Daoy (cell line): ENCODE data around the gene CBLN3. TPM values are rescaled to one million over a fixed set of nuclear protein-coding genes. Genes with fewer than 3 reads are reported as not detected.
"Not testable (repeated sequence)": the region's sequence is repeated elsewhere in the genome, so short reads cannot be mapped to it uniquely, and the experiment has no call there.

Source experiments
- DNase-seq: peaks from one replicate; pipeline ENCODE4 v3.0.0-alpha.2; 2015; ENCODE audit warnings: low read depth
- total RNA-seq: library from RNA; depleted of rRNA; stranded (reverse); fragments of >200 nt; shearing (Covaris generic); gene quantifications from 2 replicates; pipeline ENCODE4 v1.2.3, GENCODE V29; 2014

The CBLN3 gene
- total RNA-seq, 1 experiment from 2014 or later = not detected

DNA sequence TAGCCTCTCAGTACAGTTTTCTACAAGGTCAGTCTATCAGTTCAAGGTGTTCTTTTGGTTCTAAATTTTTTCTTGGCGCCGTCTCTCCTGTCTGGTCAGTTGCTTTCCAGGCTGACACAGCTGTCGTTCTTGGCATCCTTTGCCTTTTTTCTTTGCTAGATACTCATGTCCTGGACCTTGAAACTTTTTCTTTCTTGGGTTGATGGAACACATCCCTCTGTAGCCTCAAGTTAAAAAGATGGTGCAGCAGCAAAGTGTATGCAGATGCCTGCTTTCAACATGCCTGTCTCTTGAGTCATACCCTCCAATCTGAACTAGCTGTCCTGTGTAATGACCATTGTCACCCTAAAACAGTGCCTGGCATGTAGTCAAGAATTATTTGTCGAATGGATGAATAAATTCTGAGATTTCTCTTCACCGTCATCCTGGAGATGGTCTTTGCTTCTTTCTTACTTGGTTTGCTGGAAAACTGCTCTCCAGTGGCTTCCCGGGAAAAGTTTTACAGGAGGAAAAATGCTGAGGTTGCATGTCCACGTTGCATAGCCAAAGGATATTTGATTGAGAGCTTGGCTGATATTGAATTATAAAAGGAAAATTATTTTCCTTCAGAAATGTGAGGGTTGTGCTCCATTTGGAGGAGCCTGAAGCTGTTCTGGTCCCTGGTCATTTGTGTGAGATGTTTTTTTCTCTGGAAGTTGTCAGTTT lies 26.0 kb downstream of the CBLN3 start:
- DNase-seq = no peak

DNA sequence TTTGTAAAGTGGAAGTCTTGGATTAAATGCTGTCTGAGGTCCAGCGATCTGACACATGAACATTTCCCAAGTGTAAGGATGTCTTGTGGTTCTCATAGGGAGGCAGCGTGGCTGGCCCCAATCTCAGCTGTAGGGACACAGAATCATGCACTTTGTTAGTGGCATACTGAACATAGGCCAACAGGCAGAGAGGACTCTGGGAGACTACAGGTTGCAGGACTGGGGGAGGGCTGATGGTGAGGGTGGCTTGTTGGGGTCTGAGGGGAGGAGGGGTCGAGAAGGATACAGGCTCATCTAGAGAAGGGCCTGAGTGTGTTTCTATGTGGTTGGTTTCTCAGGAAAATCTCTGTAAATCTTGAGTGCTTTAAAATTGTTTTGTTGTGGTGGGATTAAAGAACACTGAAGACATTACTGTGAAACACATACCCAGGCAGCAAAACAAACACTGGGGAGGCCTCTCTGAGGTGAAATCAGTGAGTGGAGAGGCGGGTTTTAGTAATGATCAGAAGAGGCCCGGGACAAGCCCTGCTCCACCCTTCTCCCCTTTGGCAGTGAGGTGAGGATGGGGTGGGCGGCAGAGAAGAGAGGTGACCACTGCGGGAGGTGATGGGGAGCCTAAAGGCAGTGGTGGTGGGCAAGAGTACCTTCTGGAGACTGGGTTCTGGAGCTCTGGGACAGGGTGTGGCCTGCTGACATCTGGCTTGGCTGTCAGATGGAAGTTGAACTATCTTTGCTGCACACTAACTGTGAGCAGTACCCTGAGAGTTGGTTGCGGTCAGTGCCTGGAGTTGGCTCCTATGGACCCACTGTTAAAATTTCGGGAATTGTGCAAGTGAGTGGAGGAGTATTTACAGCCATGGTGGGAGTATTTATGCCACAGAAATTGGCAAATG lies 27.4 kb downstream of the CBLN3 start:
- DNase-seq = no peak

GRCh38 chr14:24399999-24400718 lies 29.3 kb downstream of the CBLN3 start:
- no peak for DNase-seq

DNA sequence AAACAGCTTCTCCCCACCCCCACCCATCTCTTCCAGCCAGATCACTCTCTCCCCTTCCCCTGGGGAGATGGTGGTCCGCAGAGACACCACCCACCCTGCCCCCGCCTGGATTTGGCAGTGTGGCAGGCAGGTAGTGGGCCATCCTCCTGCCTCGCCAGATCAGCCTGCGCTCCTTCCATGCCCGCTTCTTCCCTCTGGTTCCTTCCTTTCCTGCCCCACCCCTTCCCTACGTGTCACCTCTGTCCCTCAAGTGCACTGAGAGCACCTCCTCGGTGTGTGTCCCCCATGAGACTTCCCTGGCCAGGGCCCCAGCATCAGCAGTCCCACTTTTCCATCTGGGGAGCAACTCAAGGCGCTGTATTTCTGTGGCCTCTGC lies 30.0 kb downstream of the CBLN3 start:
- no peak for DNase-seq

DNA sequence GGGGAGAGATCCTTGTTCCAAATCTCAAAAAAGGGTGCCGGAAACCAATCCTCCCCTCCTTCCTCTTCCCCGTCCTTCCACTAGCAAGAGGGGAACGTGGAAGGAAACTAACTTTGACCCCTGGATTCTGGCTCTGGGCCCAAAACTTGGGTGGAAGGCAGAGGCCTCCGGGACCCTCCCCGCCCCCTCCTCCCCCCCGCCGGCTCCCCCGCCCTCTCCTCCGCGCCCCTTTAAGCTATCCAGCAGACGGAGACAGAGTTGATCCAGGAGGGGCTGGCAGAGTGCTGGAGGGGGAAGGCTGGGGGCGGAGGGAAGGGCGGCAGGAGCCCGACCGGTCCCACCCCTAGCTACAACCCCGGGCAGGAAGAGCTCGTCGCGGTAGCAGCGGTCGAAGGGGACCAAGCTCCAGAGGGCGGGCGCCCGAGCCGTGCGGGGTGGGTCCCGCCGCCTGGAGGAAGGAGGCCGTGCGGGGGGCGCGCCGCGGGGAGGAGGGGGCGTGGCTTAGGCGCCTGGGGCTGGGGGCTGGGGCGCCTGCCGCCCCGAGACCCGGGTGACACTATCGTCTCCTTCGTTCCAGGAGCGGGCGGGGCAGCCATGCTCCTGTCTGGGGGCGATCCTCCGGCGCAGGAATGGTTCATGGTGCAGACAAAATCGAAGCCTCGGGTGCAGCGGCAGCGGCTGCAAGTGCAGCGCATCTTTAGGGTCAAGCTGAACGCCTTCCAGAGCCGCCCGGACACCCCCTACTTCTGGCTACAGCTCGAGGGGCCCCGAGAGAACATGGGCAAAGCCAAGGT lies 30.6 kb downstream of the CBLN3 start, which contains the start of gene NYNRIN:
Gene NYNRIN, plus strand, starts transcription at position 351 of the 794 bp plus-strand sequence. Its CDS starts 244 bp downstream, at position 595.
- DNase-seq = peak; percentile 61

DNA sequence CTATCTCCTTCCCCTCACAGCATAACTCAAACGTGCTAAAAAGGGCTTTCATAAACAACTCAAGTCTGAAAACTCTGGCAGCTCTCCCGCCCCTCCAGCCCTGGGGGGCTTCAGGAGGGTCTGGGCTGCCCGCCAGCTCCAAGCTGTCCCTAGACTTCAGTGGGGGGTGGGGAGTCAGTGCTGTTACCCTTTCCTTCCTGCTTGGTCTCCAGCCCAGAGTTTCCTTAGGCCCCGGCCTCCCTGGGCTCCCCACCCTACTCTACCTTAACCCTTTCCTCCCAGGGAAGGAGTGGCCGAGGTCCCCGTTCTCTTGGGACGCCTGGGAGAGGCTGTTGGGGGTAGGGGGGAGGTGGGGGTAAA lies 31.2 kb downstream of the CBLN3 start:
- no peak for DNase-seq

DNA sequence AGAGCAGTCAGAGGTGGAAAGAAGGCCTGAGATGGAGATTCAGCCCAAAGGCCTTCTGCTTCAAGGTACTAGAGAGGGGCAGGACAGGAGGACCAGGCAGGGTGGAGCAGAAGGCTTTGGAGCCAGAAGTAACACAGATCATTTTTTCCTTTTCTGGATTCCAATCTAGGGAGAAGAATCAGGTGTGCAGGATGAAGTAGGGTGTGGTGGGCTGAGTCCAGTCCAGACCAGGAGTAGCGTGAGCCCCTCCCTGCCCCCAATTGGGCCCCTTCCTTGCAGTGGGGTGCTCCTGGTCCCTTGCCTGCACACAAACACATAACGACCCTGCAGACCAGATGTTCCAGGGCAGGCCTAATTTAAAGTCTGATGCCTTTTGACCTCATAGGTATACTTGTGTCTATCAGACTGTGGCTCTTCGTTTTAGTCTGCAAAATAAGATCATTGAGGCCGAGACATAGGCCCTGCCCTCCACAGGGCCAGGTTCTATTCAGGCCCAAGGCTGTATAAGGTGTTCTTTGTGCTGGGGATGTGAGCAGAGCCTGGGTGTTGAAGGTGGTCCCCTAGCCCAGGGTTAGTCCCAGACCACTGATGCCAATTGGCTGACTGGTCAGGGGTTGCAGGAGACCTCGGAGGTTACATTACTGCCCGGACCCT lies 31.7 kb downstream of the CBLN3 start:
- no peak for DNase-seq

- DNase-seq = no peak
These were observed 33.6 kb downstream of the CBLN3 start for GRCh38 chr14:24395609-24396582.

DNA sequence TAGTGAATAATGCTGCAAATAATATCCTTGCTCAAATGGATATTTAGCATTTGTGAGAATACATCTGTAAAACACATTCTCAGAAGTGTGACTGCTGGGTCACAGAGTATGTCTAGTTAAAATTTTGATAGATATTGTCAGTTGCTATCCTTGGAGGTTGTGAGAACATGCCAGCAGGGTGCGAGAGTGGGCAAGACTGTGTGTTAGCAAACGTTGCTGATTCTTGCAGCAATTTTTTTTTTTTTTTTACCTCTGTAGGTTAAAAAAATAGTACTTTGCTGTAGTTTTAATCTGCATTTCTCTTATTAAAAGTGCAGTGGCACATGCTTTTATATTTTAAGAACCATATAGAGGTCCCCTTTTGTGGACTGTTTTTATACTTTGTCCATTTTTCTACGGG lies 35.2 kb downstream of the CBLN3 start:
- DNase-seq = no peak

DNA sequence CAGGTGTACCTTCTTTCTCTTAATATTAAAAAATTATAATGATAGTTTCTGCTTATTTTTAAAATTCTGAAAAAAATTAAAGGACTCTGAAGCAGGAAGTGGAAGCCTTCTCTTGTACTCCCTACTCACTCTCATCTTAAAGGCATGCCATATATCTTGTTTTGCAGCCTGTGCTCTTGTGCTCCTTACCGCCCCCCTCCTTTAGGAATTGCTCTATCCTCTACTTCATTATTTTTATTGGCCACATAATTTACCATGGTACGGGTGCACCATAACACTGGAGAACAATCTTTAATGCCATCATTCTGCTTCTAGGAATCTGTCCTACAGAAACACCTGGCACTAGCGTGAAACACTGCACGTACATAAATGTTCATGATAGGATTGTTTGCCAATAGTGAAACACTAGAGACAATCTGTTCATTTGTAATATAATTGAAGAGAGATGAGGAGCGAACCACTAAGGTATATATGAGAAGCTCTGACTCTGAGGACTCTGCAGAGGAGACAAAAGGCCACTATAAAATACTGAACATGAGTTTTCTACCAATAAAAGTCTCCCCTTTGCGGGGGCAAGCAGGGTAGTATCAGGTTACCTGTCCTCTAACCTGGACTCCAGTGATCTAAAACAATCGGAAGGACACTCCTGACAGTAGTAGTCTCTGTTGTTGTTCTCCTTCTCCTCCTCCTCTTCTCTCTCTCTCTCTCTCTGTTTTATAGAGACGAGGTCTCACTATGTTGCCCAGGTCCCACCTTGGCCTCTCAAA lies 37.0 kb downstream of the CBLN3 start:
- peak; percentile 47 for DNase-seq

DNA sequence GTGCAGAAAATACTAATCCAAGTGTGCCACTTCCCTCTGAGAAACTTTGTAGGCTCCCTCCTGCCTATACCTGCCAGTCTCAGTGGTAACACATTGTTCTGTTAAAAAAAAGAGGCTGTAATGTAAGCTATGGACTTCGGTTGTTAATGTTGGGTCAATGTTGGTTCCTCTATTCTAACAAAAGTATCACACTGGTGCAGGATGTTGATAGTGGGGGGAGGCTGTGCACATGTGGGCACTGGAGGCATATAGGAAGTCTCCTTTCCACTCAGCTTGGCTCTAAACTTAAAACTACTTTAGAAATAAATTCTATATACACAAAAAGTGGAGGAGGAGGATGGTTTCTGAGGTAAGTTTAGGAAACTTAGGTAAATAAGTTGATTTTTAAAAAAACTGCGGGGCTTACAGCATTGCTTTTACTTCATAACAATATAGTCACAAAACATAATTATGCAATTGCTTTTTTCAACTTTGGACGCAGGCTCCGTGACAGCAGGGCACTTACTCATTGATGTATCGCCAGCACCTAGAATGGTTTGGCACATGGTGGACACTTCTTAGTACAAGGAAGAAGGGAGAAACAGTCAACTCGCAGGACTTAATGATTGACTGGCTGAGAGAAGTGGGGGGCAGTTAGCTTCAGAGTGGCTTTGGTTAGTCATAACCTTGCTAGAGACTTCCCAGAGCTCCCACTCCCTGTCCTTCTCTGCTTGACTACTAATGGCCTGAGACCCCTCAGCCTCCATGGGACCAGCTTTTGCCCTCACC lies 38.6 kb downstream of the CBLN3 start:
- no peak for DNase-seq

- no peak for DNase-seq
These were observed 40.1 kb downstream of the CBLN3 start for GRCh38 chr14:24389226-24389848.

DNA sequence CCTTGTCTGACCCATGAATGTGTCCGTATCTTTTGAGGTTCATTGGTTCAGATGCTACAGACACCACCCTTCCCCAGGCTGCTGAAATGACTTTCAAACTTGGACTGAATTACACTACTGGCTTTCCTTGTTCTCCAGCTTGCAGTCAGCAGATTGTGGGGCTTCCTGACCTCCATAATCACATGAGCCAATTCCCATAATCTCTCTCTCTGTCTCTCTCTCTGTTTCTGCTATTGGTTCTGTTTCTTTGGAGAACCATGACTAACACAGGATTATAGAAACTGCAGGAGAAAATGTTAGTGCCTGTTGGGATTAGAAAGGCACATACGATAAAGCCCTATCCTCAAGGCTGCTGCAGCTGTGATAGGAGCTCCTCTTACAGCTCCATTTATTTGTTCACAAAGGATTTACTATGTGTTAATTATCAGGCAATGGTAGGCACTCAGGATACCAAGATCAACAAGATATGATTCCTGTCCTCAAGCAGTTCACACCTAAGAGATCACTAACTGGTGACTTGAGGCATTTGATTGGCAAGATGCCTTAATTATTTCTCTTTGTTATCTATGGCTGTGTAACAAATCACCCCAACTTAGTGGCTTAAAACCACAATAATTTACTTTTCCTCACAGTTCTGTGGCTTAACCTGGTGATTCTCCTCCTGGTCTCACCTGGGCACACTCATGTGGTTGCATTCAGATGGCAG lies 40.8 kb downstream of the CBLN3 start:
- no peak for DNase-seq

DNA sequence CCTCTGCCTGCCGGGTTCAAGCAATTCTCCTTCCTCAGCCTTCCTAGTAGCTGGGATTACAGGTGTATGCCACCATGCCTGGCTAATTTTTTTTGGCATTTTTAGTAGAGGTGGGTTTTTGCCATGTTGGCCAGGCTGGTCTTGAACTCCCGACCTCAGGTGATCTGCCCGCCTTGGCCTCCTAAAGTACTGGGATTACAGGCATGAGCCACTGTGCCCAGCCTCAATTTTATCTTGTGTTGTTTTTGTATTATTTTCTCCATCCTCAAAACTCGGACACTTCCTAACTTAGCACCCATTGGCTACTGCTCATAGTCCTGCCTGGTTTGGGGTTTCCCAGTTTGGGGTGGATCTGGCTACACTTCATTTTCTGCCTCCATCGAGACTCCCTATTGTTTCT lies 41.9 kb downstream of the CBLN3 start:
- not testable (repeated sequence) for DNase-seq

DNA sequence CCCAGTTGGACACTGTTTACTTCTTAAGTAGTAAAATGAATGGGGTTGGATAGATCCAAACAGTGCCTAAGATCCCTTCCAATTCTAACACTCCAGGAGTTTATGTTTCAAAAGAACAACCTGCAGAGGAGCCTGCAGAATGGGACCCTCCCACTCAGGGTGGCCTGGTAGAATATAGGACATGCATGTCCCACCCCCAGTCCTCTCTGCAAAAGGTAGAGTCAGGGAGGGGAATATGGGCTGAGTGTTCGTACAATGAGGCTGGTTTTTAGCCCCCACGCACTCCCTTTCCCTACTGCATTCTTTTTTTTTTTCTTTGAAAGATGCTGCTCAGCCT lies 42.5 kb downstream of the CBLN3 start:
- no peak for DNase-seq

GRCh38 chr14:24385524-24385923 lies 43.9 kb downstream of the CBLN3 start:
- DNase-seq = no peak

GRCh38 chr14:24384169-24384568 lies 45.3 kb downstream of the CBLN3 start:
- DNase-seq = no peak

GRCh38 chr14:24382064-24382371 lies 47.5 kb downstream of the CBLN3 start:
- DNase-seq = no peak
